Measurements from ENCODE around the gene BANP. TPM values are rescaled to one million over a fixed set of nuclear protein-coding genes. Genes with fewer than 3 reads are reported as not detected.

Gene BANP
- total and polyA plus RNA-seq, 2 donors (not counting 3 experiments of a cell fraction or from before 2014, with no cell fraction given), result 22.4 to 33.8 TPM

- H3K36me3 ChIP-seq (ENCODE audit: control insufficient read depth in 2 of 2, extremely low read depth in 1 of 2, insufficient read depth in 2 of 2, low read length in 2 of 2), result no peaks in the 10 kb centered on the region
- BruUV-seq (replicated peaks), result no TSS peak
- intact Hi-C loops (cut with micrococcal nuclease), result no loop called here
- FAIRE-seq, result peak; percentile 69
- ChIA-PET CTCF (no interaction called here), POLR2A (no interaction called here)
- no peaks in the 10 kb centered on the region for H3K27me3 ChIP-seq (ENCODE audit: control insufficient read depth in 2 of 2, insufficient read depth in 2 of 2, low read length in 2 of 2)
- H3K79me2 ChIP-seq (ENCODE audit: control insufficient read depth, insufficient read depth, low read length), result no peaks in the 10 kb centered on the region
- H3K9me1 ChIP-seq (replicated peaks; ENCODE audit: control insufficient read depth, extremely low read depth, insufficient read depth, low read length), result no peaks in the 10 kb centered on the region
- peak overlapping the region; percentile 21 to 58 (median 50) for H3K4me3 ChIP-seq (replicated peaks in 1 of 3; ENCODE audit: insufficient read depth in 1 of 3, low read depth in 1 of 3, low read length in 3 of 3)
- TF ChIP-seq GATA2 (IDR thresholded peaks at IDR 0.05; ENCODE audit: insufficient read depth, insufficient read length, low read depth, low read length) (no peak), MYC (IDR thresholded peaks at IDR 0.05; ENCODE audit: low read depth, low read length) (no peak), FOS (IDR thresholded peaks at IDR 0.05; ENCODE audit: borderline replicate concordance, insufficient read depth, low read length) (no peak), POLR2A (IDR thresholded peaks at IDR 0.05; ENCODE audit: low read depth, low read length) (no peak), JUN (IDR thresholded peaks at IDR 0.05; ENCODE audit: borderline replicate concordance, insufficient read depth, insufficient read length, low read depth) (no peak), CTCF (IDR thresholded peaks at IDR 0.05; ENCODE audit: extremely low read depth in 1 of 2, insufficient read depth in 1 of 2, low read depth in 1 of 2, low read length in 2 of 2) (no peak), EZH2 (IDR thresholded peaks at IDR 0.05; ENCODE audit: borderline replicate concordance, low read depth, low read length, severe bottlenecking) (no peak), POLR2AphosphoS5 (IDR thresholded peaks at IDR 0.05; ENCODE audit: insufficient read depth, low read depth, low read length) (no peak)
- TF ChIP-seq, protein P1, sequence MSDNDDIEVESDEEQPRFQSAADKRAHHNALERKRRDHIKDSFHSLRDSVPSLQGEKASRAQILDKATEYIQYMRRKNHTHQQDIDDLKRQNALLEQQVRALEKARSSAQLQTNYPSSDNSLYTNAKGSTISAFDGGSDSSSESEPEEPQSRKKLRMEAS (IDR thresholded peaks at IDR 0.05; ENCODE audit: insufficient read depth, insufficient read length), result no peak
- H3K9me3 ChIP-seq (replicated peaks; ENCODE audit: control insufficient read depth, insufficient read depth, low read length), result no peaks in the 10 kb centered on the region
- peak; percentile 75 for DNase-seq (ENCODE audit: low read depth, low spot score)
- peak overlapping the region; percentile 94 for H3K4me2 ChIP-seq (ENCODE audit: insufficient read depth, low read length)
- H3K4me1 ChIP-seq (ENCODE audit: control insufficient read depth, extremely low read depth, insufficient read depth, low read length), result no peaks in the 10 kb centered on the region
- H3K27ac ChIP-seq (ENCODE audit: insufficient read depth, low read depth, low read length), result no peak overlapping the region
- H2AFZ ChIP-seq (ENCODE audit: low read depth, low read length), result peak overlapping the region; percentile 99
- dilution Hi-C loops (cut with MboI; ENCODE audit: extremely low pct_ligation_motif_present, low sequenced_read_pairs), result no loop called here
- H3K9ac ChIP-seq (replicated peaks; ENCODE audit: extremely low read depth, insufficient read depth, low read length), result peak overlapping the region; percentile 61
- H4K20me1 ChIP-seq (replicated peaks; ENCODE audit: control insufficient read depth, extremely low read depth, insufficient read depth, low read length), result no peaks in the 10 kb centered on the region
Measured at GRCh38 chr16:87945351-87946042, 5.7 kb upstream of the BANP start.

Data from endothelial cell of umbilical vein (primary cell).